Ishikawa (cell line): ENCODE results near the gene NOX5.

Experiments
- CEBPB ChIP-seq: IDR thresholded peaks from 2 replicates; pipeline ENCODE4 v1.6.1; 2012
- EP300 ChIP-seq: IDR thresholded peaks from 2 replicates; pipeline ENCODE4 v1.6.1; 2012; ENCODE audit warnings: borderline replicate concordance
- NFIC ChIP-seq: IDR thresholded peaks from 2 replicates; pipeline ENCODE4 v1.6.1; 2012
- RAD21 ChIP-seq: IDR thresholded peaks from 2 replicates; pipeline ENCODE4 v1.6.1; 2012; ENCODE audit warnings: low read depth
- TAF1 ChIP-seq: IDR thresholded peaks from 2 replicates; pipeline ENCODE4 v1.6.1; 2012; ENCODE audit warnings: low read depth, mild to moderate bottlenecking
- TCF12 ChIP-seq: IDR thresholded peaks from 2 replicates; pipeline ENCODE4 v1.6.1; 2012; ENCODE audit warnings: low read depth
- TEAD4 ChIP-seq: IDR thresholded peaks from 2 replicates; pipeline ENCODE4 v1.6.1; 2012
- YY1 ChIP-seq: IDR thresholded peaks from 2 replicates; pipeline ENCODE4 v1.6.1; 2012; ENCODE audit warnings: low read depth
- TF ChIP-seq, protein P1 (sequence below): IDR thresholded peaks from 2 replicates; pipeline ENCODE4 v1.6.1; 2012; ENCODE audit warnings: low read depth, mild to moderate bottlenecking

DNA sequence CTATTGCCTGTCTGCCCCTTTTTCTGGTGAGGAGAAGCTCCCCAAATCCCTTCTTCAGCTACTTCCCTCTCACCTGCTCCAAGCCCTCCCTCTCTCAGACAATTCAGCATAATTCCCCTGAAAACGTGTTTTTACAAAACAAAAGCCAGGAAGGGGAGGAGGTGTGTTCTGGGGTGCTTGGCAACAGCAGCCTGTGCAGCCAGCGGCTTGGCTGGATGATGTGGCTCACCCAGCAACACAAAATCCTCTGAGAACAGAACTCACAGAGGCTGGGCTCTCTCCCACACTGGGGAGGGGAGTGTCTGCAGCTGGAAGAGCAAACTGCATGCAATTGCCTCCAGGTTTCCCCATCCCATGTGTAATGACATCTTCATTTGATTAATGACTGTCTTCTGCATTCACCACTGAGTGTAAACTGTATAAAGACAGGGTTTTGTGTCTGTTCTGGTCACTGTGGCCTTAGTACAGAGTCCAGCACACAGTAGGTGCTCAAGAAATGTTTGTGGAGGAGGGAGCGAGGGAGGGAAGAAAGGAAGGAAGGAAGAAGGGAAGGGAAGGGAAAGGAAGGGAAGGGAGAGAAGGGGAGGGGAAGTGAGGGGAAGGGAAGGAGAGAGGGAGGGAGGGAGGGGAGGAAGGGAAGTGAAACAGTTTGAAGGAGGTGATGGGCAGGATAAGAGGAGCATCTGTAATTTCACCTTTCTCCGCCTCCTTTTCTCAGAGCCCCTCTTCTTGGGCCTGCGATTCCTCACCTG lies 75.9 kb downstream of the NOX5 start:
- TF ChIP-seq TAF1 (no peak), EP300 (no peak), NFIC (no peak), YY1 (no peak), CEBPB (no peak), RAD21 (no peak), TCF12 (no peak), TEAD4 (no peak)
- TF ChIP-seq, protein P1, sequence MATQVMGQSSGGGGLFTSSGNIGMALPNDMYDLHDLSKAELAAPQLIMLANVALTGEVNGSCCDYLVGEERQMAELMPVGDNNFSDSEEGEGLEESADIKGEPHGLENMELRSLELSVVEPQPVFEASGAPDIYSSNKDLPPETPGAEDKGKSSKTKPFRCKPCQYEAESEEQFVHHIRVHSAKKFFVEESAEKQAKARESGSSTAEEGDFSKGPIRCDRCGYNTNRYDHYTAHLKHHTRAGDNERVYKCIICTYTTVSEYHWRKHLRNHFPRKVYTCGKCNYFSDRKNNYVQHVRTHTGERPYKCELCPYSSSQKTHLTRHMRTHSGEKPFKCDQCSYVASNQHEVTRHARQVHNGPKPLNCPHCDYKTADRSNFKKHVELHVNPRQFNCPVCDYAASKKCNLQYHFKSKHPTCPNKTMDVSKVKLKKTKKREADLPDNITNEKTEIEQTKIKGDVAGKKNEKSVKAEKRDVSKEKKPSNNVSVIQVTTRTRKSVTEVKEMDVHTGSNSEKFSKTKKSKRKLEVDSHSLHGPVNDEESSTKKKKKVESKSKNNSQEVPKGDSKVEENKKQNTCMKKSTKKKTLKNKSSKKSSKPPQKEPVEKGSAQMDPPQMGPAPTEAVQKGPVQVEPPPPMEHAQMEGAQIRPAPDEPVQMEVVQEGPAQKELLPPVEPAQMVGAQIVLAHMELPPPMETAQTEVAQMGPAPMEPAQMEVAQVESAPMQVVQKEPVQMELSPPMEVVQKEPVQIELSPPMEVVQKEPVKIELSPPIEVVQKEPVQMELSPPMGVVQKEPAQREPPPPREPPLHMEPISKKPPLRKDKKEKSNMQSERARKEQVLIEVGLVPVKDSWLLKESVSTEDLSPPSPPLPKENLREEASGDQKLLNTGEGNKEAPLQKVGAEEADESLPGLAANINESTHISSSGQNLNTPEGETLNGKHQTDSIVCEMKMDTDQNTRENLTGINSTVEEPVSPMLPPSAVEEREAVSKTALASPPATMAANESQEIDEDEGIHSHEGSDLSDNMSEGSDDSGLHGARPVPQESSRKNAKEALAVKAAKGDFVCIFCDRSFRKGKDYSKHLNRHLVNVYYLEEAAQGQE = no peak
